IPS-15b (cell line): ENCODE data around the gene SERPINB10.
"Not testable (repeated sequence)": the region's sequence is repeated elsewhere in the genome, so short reads cannot be mapped to it uniquely, and the experiment has no call there.

ENCODE experiments used
- H3K27me3 ChIP-seq: one replicate; pipeline ENCODE4 v1.6.1; 2013; ENCODE audit warnings: low read length; ENCODE audit not compliant: control insufficient read depth, insufficient read depth
- H3K36me3 ChIP-seq: one replicate; pipeline ENCODE4 v1.6.1; 2013; ENCODE audit warnings: low read length; ENCODE audit not compliant: control insufficient read depth, insufficient read depth
- H3K4me1 ChIP-seq: one replicate; pipeline ENCODE4 v1.6.1; 2013; ENCODE audit warnings: mild to moderate bottlenecking, low read length; ENCODE audit not compliant: control insufficient read depth, insufficient read depth
- H3K4me3 ChIP-seq: one replicate; pipeline ENCODE4 v1.5.1; 2013; ENCODE audit warnings: low read depth, low read length
- H3K9ac ChIP-seq: one replicate; pipeline ENCODE4 v1.6.1; 2013; ENCODE audit warnings: low read depth, mild to moderate bottlenecking, low read length
- H3K9me3 ChIP-seq: one replicate; pipeline ENCODE4 v1.6.1; 2013; ENCODE audit warnings: mild to moderate bottlenecking, low read length; ENCODE audit not compliant: control insufficient read depth, insufficient read depth

Gene SERPINB10

DNA sequence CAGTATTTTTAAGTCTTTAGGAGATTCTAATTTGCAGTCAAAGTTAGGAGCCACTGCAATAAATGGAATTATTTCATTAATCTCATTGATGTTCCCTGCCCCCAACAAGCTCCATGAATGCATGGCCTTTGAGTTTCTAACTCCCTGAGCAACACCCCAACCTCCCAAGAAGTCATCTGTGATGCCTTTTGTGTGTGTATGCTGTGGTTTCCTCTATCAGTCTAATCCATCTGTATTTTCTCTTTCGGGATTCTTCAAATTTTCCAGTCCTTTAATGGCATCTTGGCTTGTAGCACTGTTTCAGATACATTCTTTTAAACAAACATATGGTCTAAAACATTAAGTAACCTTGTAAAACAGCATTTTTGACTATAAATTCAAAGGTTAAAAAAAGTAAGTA is 16.8 kb downstream of the SERPINB10 start:
- Histone ChIP-seq H3K9ac (no peak overlapping the region), H3K36me3 (no peaks in the 10 kb centered on the region), H3K4me1 (no peaks in the 10 kb centered on the region), H3K27me3 (no peaks in the 10 kb centered on the region), H3K9me3 (no peaks in the 10 kb centered on the region), H3K4me3 (no peak overlapping the region)

DNA sequence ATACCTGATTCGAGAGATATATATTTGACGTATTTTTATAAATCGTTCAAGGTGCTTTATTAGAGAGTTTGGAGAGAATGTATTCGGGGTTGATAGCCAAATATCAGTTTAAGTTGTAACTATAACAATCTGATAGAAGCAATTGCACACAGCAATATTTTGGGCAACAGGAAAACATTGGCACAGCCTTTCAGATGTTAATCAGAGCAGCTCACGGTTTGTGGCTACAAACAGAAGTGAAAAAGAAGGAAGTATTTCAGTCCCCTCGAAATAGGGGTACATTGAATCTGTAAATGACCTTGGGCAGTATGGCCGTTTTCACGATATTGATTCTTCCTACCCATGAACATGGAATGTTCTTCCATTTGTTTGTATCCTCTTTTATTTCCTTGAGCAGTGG is 20.6 kb downstream of the SERPINB10 start:
- H3K4me3 ChIP-seq, result no peak overlapping the region
- H3K9ac ChIP-seq, result no peak overlapping the region
- no peaks in the 10 kb centered on the region for H3K27me3 ChIP-seq
- H3K36me3 ChIP-seq, result no peaks in the 10 kb centered on the region
- no peaks in the 10 kb centered on the region for H3K9me3 ChIP-seq
- no peaks in the 10 kb centered on the region for H3K4me1 ChIP-seq

DNA sequence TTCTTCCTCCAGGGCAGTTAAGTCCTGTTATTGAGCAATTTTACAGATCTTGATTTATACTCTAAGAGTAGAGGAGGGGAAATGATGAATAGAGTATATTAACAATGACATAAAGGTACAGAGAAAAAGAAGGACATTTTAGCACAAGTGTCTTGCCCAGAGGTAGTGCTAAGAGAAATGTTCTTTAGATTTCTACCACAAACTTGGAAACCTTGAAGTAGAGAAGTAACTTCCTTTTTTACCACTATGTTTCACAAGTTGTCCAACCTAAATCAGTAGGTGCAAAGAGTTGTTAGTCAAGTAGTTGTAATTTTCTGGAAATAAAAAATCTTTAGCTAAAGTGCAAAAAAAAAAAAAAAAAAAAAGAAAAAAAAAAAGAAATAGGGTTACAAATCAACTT is 21.6 kb downstream of the SERPINB10 start:
- not testable (repeated sequence) for H3K9ac ChIP-seq, H3K4me3 ChIP-seq

DNA sequence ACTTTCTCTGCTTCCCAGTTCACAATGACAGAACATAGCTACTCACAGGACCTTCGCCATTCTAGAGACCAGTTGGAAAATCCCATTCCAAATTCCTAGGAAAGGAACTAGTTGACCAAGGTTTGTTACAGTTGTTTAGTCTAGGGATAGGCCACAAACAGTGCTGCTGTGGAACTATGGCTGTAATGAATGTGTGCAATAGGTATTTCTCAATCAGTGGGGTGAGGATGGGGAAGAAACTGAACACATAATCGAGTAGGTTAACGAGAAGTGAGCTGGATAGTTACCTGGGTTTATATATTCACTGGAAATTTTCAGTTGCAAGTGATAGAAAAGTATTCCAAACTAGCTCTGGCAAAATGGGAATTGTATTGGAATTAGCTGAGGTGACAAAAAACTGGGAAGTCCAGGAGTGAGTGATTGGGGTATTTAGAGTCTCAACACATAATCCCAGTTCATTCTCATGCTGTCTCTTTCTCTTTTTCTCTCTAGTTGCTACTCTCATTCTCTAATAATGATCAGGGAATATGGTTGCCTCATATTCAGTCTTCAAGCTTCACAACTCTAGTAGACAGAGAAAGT is 23.1 kb downstream of the SERPINB10 start:
- Histone ChIP-seq H3K4me3 (no peak overlapping the region), H3K4me1 (no peaks in the 10 kb centered on the region)

More for the DNA sequence above, 21.6 kb downstream of the SERPINB10 start:
- H3K36me3 ChIP-seq, H3K4me1 ChIP-seq, H3K9me3 ChIP-seq, H3K27me3 ChIP-seq: not testable (repeated sequence)

DNA sequence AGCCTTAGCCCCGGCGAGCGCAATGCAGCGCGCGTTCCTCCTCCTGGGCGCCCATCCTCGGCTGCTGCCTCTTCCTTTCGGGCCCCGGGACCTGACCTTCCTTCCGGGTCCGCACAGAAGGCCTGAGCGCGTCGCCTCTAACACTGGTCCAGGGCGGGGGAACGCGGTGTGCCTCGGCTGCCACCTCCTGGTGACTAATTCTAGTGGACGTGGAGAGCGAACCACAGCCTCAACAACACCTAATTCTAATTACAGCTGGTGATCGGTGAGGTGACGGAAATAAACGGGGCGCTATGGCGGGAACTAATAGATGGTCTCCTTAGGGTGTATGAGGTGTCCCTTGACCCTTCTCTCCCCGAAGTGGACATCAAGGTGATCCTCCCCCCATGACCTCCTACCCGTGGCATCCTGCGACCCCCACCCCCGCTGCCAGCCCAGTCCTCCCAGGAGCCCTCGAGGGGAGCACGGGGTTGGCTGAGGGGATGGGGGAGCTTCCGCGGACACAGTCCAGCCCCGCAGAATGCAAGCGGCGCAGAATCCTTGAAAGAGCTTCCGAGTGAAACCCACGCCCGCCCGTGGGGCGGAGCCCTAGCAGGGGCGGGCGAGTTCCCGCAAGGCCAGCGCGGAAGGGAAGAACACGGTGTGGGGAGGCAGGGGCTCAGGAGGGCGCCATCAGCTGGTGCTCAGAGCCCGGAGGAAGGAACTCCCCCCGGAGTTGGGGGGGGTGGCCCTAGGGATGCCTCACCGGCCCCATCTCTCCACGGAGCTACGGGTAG is 28.6 kb downstream of the SERPINB10 start:
- Histone ChIP-seq H3K4me3 (peak overlapping the region; percentile 77), H3K9ac (peak overlapping the region; percentile 66), H3K4me1 (no peaks in the 10 kb centered on the region), H3K36me3 (no peaks in the 10 kb centered on the region), H3K27me3 (peaks cover 48% of the 10 kb centered on the region), H3K9me3 (no peaks in the 10 kb centered on the region)

More for the DNA sequence above, 23.1 kb downstream of the SERPINB10 start:
- no peaks in the 10 kb centered on the region for H3K9me3 ChIP-seq
- no peak overlapping the region for H3K9ac ChIP-seq
- no peaks in the 10 kb centered on the region for H3K36me3 ChIP-seq
- peaks cover 13% of the 10 kb centered on the region for H3K27me3 ChIP-seq

DNA sequence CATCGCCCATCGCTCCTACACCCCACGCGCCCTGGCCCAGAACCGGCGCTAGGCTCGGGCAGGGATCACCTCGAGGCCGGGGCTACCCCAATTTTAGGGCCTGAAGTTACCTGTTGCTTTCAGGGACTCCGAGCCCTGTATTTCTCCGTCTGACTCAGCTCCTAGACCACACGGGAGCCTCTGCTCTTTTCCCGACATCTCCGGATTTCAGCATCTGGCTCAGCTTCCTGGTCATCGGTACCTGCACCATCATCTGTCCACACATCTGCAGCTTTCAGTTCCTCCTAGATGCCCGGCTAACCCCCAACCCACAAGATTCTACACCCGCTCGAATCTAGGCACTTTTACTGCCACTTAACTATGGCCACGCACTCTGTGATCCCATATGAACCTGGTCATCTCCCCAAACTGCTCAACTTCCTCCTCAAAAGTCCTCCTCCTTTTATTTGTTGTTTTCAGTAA is 29.2 kb downstream of the SERPINB10 start:
- peak overlapping the region; percentile 77 for H3K4me3 ChIP-seq

DNA sequence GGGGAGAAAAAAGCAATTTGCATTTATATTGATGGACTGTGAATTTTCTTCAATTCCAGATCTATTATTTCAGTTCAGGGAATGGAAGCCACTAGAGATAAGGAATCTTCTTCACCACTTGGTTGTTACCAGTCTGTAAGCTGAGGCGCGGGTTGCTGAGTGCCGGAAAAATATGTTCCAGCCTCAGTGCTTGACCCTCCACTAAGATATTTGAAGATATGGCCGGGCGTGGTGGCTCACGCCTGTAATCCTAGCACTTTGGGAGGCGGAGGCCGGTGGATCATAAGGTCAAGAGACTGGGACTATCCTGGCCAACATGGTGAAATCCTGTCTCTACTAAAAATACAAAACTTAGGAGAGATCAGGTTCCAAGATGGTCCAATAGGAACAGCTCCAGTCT is 32.2 kb downstream of the SERPINB10 start:
- Histone ChIP-seq H3K27me3 (peaks cover 48% of the 10 kb centered on the region), H3K9ac (no peak overlapping the region), H3K4me1 (no peaks in the 10 kb centered on the region), H3K36me3 (no peaks in the 10 kb centered on the region), H3K9me3 (no peaks in the 10 kb centered on the region), H3K4me3 (peak overlapping the region; percentile 62)

More for the DNA sequence above, 29.2 kb downstream of the SERPINB10 start:
- Histone ChIP-seq H3K9ac (peak overlapping the region; percentile 66), H3K36me3 (no peaks in the 10 kb centered on the region), H3K27me3 (peaks cover 48% of the 10 kb centered on the region), H3K9me3 (no peaks in the 10 kb centered on the region), H3K4me1 (no peaks in the 10 kb centered on the region)

DNA sequence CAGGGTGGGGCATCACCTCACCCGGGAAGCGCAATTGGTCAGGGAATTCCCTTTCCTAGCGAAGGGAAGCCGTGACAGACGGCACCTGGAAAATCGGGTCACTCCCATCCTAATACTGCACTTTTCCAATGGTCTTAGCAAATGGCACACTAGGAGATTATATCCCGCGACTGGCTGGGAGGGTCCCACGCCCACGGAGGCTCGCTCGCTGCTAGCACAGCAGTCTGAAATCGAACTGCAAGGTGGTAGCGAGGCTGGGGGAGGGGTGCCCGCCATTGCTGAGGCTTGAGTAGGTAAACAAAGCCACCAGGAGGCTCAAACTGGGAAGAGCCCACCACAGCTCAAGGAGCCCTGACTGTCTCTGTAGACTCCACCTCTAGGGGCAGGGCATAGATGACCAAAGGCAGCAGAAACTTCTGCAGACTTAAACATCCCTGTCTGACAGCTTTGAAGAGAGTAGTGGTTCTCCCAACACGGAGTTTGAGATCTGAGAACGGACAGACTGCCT is 32.8 kb downstream of the SERPINB10 start:
- H3K9me3 ChIP-seq, H3K36me3 ChIP-seq, H3K4me1 ChIP-seq, H3K9ac ChIP-seq: not testable (repeated sequence)
- peaks cover 43% of the 10 kb centered on the region for H3K27me3 ChIP-seq
- peak overlapping the region; percentile 62 for H3K4me3 ChIP-seq

DNA sequence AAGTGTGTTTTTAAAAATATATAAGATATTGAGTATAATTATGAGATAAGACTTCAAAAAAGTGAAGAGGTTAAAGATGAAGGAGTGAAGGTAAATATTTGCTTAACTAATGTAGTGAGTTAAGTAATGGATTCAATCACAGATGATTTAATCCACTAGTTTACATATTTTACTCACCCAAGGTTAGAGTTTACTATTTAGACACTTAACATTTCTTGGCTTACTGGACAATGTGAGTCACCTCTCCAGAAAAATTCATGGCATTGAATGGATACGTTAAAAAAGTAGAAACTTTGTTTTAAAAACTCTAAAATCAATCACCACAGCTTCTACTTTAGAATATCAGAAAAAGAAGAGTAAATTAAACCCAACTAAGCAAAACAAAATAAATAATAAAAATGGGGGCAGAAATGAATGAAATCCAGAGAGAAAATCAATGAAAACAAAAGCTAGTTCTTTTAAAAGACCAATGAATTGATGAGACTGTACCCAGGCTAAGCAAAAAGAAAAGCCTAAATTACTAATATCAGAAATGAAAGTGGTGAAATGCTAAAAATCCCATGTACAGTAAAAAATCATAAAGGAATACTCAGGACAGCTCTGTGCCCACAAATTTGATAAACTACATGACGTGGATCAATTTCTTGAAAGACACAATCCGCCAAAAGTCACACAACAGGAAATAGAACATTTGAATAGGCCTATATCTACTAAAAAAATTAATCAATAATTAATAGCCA is 39.5 kb downstream of the SERPINB10 start:
- Histone ChIP-seq H3K9me3 (no peaks in the 10 kb centered on the region), H3K4me3 (no peak overlapping the region), H3K27me3 (peaks cover 32% of the 10 kb centered on the region), H3K4me1 (no peaks in the 10 kb centered on the region), H3K9ac (no peak overlapping the region), H3K36me3 (no peaks in the 10 kb centered on the region)

DNA sequence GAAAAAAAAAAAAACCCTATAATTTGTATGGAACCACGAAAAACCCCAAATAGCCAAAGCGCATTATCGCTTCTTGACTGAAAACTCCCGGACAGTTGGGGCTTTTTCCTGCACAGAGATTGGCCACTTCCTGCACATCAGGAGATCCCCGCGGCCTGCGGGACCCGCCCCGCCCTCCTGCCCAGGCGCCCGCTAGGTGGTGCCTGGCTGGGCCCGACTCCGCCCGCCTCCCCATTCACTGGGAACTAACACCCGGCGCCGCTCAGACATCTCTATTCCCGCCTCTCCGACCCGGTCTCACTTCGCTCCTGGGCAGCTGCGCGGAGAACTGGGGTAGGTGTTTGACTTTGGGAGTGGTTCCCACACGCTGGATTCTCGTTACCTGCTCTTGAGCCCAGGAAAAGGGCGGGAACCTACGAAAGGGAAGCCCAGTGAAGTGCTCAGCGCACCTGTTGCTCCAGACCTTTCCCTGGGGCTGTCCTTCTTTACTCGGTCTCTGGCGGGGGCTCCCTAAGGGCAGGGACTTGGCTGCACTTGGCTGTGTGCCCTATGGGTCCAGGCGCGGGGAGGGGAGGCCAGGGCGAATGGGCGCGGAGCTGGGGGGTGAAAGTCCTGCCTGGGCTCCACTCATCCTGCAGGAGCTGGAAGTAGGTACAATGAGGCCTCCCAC is 41.4 kb downstream of the SERPINB10 start, which contains the start of gene HMSD:
Gene HMSD, plus strand, starts transcription at position 234 of the 670 bp plus-strand sequence. CDS start 4,155 bp downstream, outside the sequence.
- H3K4me3 ChIP-seq, result peak within 1 kb of the TSS; percentile 77
- peak within 1 kb of the TSS; percentile 70 for H3K9ac ChIP-seq
- no peaks in the 10 kb centered on the region for H3K9me3 ChIP-seq

DNA sequence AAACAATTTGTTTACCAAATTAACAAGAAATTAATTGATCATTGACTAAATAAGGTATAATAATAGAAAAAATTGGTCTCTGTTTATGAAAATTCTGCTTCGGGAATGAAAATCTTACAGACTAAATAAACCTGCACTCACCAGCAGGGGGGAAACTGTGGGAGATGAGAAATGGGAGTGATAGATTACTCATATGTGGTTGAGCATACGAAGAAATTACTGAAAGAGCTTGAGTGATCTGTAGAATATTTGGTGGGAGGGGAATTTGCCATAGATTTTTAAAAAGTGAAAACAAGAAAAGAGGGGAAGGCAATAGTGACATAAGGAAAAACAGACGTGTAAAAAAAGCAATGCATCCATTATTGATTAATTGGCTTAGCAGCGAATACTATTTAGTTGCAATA is 43.5 kb downstream of the SERPINB10 start:
- H3K9ac ChIP-seq, result no peak overlapping the region
- peaks cover 26% of the 10 kb centered on the region for H3K27me3 ChIP-seq
- H3K36me3 ChIP-seq, result no peaks in the 10 kb centered on the region
- no peaks in the 10 kb centered on the region for H3K9me3 ChIP-seq
- no peak overlapping the region for H3K4me3 ChIP-seq
- no peaks in the 10 kb centered on the region for H3K4me1 ChIP-seq

More for the DNA sequence above, 41.4 kb downstream of the SERPINB10 start, which contains the start of gene HMSD:
- Histone ChIP-seq H3K4me1 (no peaks in the 10 kb centered on the region), H3K36me3 (no peaks in the 10 kb centered on the region), H3K27me3 (peaks cover 27% of the 10 kb centered on the region)
